ENCODE results near the gene CLDN9. TPM values are rescaled to one million over a fixed set of nuclear protein-coding genes. Genes with fewer than 3 reads are reported as not detected.

Gene CLDN9
- polyA plus RNA-seq, 1 donor from 2014 or later: not detected

- TF ChIP-seq, protein P1, sequence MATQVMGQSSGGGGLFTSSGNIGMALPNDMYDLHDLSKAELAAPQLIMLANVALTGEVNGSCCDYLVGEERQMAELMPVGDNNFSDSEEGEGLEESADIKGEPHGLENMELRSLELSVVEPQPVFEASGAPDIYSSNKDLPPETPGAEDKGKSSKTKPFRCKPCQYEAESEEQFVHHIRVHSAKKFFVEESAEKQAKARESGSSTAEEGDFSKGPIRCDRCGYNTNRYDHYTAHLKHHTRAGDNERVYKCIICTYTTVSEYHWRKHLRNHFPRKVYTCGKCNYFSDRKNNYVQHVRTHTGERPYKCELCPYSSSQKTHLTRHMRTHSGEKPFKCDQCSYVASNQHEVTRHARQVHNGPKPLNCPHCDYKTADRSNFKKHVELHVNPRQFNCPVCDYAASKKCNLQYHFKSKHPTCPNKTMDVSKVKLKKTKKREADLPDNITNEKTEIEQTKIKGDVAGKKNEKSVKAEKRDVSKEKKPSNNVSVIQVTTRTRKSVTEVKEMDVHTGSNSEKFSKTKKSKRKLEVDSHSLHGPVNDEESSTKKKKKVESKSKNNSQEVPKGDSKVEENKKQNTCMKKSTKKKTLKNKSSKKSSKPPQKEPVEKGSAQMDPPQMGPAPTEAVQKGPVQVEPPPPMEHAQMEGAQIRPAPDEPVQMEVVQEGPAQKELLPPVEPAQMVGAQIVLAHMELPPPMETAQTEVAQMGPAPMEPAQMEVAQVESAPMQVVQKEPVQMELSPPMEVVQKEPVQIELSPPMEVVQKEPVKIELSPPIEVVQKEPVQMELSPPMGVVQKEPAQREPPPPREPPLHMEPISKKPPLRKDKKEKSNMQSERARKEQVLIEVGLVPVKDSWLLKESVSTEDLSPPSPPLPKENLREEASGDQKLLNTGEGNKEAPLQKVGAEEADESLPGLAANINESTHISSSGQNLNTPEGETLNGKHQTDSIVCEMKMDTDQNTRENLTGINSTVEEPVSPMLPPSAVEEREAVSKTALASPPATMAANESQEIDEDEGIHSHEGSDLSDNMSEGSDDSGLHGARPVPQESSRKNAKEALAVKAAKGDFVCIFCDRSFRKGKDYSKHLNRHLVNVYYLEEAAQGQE (IDR thresholded peaks at IDR 0.05; ENCODE audit: borderline replicate concordance): no peak
- TF ChIP-seq EP300 (conservative IDR thresholded peaks at IDR 0.05; ENCODE audit: poor library complexity, severe bottlenecking) (no peak), EZH2 (IDR thresholded peaks at IDR 0.05; ENCODE audit: borderline replicate concordance, insufficient read depth, low read length, poor library complexity, severe bottlenecking) (no peak), MXI1 (conservative IDR thresholded peaks at IDR 0.05; ENCODE audit: poor library complexity, severe bottlenecking) (no peak), RAD21 (conservative IDR thresholded peaks at IDR 0.05) (no peak), SMC3 (conservative IDR thresholded peaks at IDR 0.05; ENCODE audit: poor library complexity) (no peak), TAF1 (IDR thresholded peaks at IDR 0.05; ENCODE audit: low read depth) (no peak), POLR2AphosphoS5 (IDR thresholded peaks at IDR 0.05) (no peak)
- TF ChIP-seq, protein P2, sequence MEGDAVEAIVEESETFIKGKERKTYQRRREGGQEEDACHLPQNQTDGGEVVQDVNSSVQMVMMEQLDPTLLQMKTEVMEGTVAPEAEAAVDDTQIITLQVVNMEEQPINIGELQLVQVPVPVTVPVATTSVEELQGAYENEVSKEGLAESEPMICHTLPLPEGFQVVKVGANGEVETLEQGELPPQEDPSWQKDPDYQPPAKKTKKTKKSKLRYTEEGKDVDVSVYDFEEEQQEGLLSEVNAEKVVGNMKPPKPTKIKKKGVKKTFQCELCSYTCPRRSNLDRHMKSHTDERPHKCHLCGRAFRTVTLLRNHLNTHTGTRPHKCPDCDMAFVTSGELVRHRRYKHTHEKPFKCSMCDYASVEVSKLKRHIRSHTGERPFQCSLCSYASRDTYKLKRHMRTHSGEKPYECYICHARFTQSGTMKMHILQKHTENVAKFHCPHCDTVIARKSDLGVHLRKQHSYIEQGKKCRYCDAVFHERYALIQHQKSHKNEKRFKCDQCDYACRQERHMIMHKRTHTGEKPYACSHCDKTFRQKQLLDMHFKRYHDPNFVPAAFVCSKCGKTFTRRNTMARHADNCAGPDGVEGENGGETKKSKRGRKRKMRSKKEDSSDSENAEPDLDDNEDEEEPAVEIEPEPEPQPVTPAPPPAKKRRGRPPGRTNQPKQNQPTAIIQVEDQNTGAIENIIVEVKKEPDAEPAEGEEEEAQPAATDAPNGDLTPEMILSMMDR (IDR thresholded peaks at IDR 0.05; ENCODE audit: poor library complexity, severe bottlenecking): no peak
- H4K20me1 ChIP-seq (ENCODE audit: insufficient read depth): no peaks in the 10 kb centered on the region
- no peak overlapping the region for H3K4me2 ChIP-seq (ENCODE audit: low read length)
- no peak overlapping the region for H3K9ac ChIP-seq (ENCODE audit: low read length)
- H3F3A ChIP-seq (ENCODE audit: insufficient read depth, low read length, poor library complexity, severe bottlenecking): no peaks in the 10 kb centered on the region
- H3K9me3 ChIP-seq (ENCODE audit: low read length): no peaks in the 10 kb centered on the region
- H3K27me3 ChIP-seq (ENCODE audit: insufficient read depth, low read depth, low read length): no peaks in the 10 kb centered on the region
- no peaks in the 10 kb centered on the region for H3K36me3 ChIP-seq (ENCODE audit: insufficient read depth, low read length)
- no peaks in the 10 kb centered on the region for H3K9me2 ChIP-seq (ENCODE audit: insufficient read depth, low read length)
- no peak overlapping the region for H3K27ac ChIP-seq (ENCODE audit: low read length)
- H3K4me3 ChIP-seq (ENCODE audit: low read length): no peak overlapping the region
- no peak overlapping the region for H2AFZ ChIP-seq (ENCODE audit: low read depth, low read length)
- no peaks in the 10 kb centered on the region for H3K79me2 ChIP-seq (replicated peaks; ENCODE audit: insufficient read depth, low read length)
These were observed 36.0 kb upstream of the CLDN9 start for GRCh38 chr16:2976673-2977072.

GRCh38 chr16:2977440-2977839 lies 35.3 kb upstream of the CLDN9 start:
- Histone ChIP-seq H3K27me3 (ENCODE audit: insufficient read depth, low read depth, low read length) (no peaks in the 10 kb centered on the region), H3K9me2 (ENCODE audit: insufficient read depth, low read length) (no peaks in the 10 kb centered on the region), H3K9ac (ENCODE audit: low read length) (no peak overlapping the region), H3K79me2 (replicated peaks; ENCODE audit: insufficient read depth, low read length) (no peaks in the 10 kb centered on the region), H2AFZ (ENCODE audit: low read depth, low read length) (no peak overlapping the region), H3K4me3 (ENCODE audit: low read length) (no peak overlapping the region), H4K20me1 (ENCODE audit: insufficient read depth) (no peaks in the 10 kb centered on the region), H3K4me2 (ENCODE audit: low read length) (no peak overlapping the region), H3F3A (ENCODE audit: insufficient read depth, low read length, poor library complexity, severe bottlenecking) (no peaks in the 10 kb centered on the region), H3K27ac (ENCODE audit: low read length) (no peak overlapping the region), H3K9me3 (ENCODE audit: low read length) (no peaks in the 10 kb centered on the region), H3K36me3 (ENCODE audit: insufficient read depth, low read length) (no peaks in the 10 kb centered on the region)
- TF ChIP-seq MXI1 (conservative IDR thresholded peaks at IDR 0.05; ENCODE audit: poor library complexity, severe bottlenecking): no peak

Data from neural cell (in vitro differentiated cells).